HEK293 (cell line): ENCODE data around the gene IL23A.

ENCODE experiments used
- SP2 ChIP-seq: fragments of 450-650 bp; formaldehyde crosslinking; IDR thresholded peaks from 2 replicates; pipeline ENCODE4 v1.5.1; 2016; ENCODE audit warnings: missing biosample characterization, missing genetic modification characterization
- TCF7L2 ChIP-seq: IDR thresholded peaks from 2 replicates; pipeline ENCODE4 v1.6.1; 2011; ENCODE audit warnings: low read depth, mild to moderate bottlenecking, inconsistent platforms, low read length, moderate library complexity, borderline replicate concordance
- YY1 ChIP-seq: fragments of 450-650 bp; formaldehyde crosslinking; IDR thresholded peaks from 2 replicates; pipeline ENCODE4 v1.5.1; 2018; ENCODE audit warnings: missing biosample characterization, missing genetic modification characterization
- ZNF394 ChIP-seq: fragments of 450-650 bp; formaldehyde crosslinking; IDR thresholded peaks from 2 replicates; pipeline ENCODE4 v1.5.1; 2016; ENCODE audit warnings: missing biosample characterization, missing genetic modification characterization, mild to moderate bottlenecking, moderate library complexity, borderline replicate concordance
- ZNF792 ChIP-seq: fragments of 450-650 bp; formaldehyde crosslinking; IDR thresholded peaks from 2 replicates; pipeline ENCODE4 v1.5.1; 2016; ENCODE audit warnings: missing biosample characterization, missing genetic modification characterization
- TF ChIP-seq, protein P1 (sequence below): fragments of 450-650 bp; formaldehyde crosslinking; IDR thresholded peaks from 2 replicates; pipeline ENCODE4 v1.5.1; 2016; ENCODE audit warnings: missing biosample characterization, missing genetic modification characterization

DNA sequence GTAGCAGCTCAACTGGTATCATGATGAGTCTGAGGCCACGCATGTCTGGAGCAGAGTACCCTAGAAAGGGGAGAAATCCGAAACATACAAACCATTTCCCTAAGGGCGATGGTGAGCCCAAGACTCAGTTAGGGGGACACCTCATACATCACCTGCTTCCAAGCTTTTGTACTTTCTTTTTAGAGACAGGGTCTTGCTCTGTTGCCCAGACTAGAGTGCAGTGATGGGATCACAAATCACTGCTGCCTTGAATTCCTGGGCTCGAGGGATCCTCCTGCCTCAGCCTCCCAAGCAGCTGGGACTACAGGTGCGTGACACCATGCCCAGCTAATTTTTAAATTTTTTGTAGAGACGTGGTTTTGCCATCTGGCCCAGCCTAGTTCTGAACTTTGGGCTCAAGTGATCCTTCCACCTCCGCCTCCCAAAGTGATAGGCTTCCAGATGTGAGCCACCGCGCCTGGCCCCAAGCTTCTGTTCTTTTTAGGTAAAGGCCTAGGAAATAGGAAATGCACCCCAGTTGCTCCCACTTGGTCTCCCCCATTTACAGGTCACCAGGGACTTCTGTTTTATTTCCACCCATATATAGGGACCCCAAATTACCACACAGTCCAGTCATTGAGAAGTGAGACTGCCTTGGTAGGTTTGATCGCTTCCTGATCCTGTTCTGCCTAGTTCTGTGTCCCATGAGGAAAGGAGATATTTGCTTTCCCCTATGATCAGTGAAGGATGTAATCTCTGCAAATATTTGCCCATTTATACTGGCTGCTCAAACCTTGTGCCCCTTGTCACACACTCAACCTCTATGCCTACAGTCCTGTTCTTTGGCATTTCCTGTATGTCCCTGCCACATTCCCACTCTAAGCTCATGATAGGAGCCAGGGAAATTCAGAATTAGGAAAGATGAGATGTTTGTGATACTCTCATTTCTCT lies 23.7 kb downstream of the IL23A start, which contains the start of gene APOF:
- no peak for TF ChIP-seq TCF7L2
- no peak for TF ChIP-seq ZNF394 (tag by site-specific recombination)
- no peak for TF ChIP-seq YY1 (tag by site-specific recombination)
- TF ChIP-seq SP2: no peak
- TF ChIP-seq, protein P1, sequence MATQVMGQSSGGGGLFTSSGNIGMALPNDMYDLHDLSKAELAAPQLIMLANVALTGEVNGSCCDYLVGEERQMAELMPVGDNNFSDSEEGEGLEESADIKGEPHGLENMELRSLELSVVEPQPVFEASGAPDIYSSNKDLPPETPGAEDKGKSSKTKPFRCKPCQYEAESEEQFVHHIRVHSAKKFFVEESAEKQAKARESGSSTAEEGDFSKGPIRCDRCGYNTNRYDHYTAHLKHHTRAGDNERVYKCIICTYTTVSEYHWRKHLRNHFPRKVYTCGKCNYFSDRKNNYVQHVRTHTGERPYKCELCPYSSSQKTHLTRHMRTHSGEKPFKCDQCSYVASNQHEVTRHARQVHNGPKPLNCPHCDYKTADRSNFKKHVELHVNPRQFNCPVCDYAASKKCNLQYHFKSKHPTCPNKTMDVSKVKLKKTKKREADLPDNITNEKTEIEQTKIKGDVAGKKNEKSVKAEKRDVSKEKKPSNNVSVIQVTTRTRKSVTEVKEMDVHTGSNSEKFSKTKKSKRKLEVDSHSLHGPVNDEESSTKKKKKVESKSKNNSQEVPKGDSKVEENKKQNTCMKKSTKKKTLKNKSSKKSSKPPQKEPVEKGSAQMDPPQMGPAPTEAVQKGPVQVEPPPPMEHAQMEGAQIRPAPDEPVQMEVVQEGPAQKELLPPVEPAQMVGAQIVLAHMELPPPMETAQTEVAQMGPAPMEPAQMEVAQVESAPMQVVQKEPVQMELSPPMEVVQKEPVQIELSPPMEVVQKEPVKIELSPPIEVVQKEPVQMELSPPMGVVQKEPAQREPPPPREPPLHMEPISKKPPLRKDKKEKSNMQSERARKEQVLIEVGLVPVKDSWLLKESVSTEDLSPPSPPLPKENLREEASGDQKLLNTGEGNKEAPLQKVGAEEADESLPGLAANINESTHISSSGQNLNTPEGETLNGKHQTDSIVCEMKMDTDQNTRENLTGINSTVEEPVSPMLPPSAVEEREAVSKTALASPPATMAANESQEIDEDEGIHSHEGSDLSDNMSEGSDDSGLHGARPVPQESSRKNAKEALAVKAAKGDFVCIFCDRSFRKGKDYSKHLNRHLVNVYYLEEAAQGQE (tag by site-specific recombination): no peak
- TF ChIP-seq ZNF792 (tag by site-specific recombination): no peak
